HG03354 (cell line): ENCODE results near the gene ADISSP.

Source experiments
- ATAC-seq: cut with Tn5 transposase; IDR thresholded peaks from one replicate; pipeline ENCODE4 v1.9.1; 2021; ENCODE audit warnings: mild to moderate bottlenecking; ENCODE audit not compliant: unreplicated experiment, poor library complexity, severe bottlenecking

ADISSP gene

GRCh38 chr20:3727401-3728021, 40.0 kb downstream of the ADISSP start:
- ATAC-seq: no peak

GRCh38 chr20:3724356-3724755, 43.2 kb downstream of the ADISSP start:
- ATAC-seq: no peak

GRCh38 chr20:3723284-3723683, 44.3 kb downstream of the ADISSP start:
- no peak for ATAC-seq

- no peak for ATAC-seq
Observed at GRCh38 chr20:3721912-3722311, 45.6 kb downstream of the ADISSP start.

- ATAC-seq: no peak
Observed at GRCh38 chr20:3720626-3721025, 46.9 kb downstream of the ADISSP start.

- ATAC-seq: no peak
Observed at GRCh38 chr20:3720068-3720467, 47.5 kb downstream of the ADISSP start.

GRCh38 chr20:3719046-3719445, 48.5 kb downstream of the ADISSP start:
- ATAC-seq: no peak

GRCh38 chr20:3716195-3716834, 51.2 kb downstream of the ADISSP start:
- no peak for ATAC-seq

GRCh38 chr20:3714092-3714491, 53.5 kb downstream of the ADISSP start:
- no peak for ATAC-seq

GRCh38 chr20:3712279-3712873, 55.2 kb downstream of the ADISSP start, which contains the start of gene SIGLEC1:
SIGLEC1 (minus strand) TSS chr20:3712600; CDS start chr20:3707128, 5,472 bp downstream.
- ATAC-seq: no peak

- ATAC-seq: no peak
Observed at GRCh38 chr20:3711484-3711941, 56.0 kb downstream of the ADISSP start.

GRCh38 chr20:3710703-3711483, 56.7 kb downstream of the ADISSP start:
- no peak for ATAC-seq

GRCh38 chr20:3710011-3710466, 57.5 kb downstream of the ADISSP start:
- ATAC-seq: no peak

- ATAC-seq: no peak
Observed at GRCh38 chr20:3707508-3707899, 60.0 kb downstream of the ADISSP start.

GRCh38 chr20:3706774-3707507, 60.6 kb downstream of the ADISSP start:
- ATAC-seq: no peak

GRCh38 chr20:3705970-3706739, 61.4 kb downstream of the ADISSP start:
- no peak for ATAC-seq

GRCh38 chr20:3705491-3705969, 62.0 kb downstream of the ADISSP start:
- no peak for ATAC-seq

GRCh38 chr20:3704087-3704486, 63.5 kb downstream of the ADISSP start:
- ATAC-seq: no peak
